Activated CD8-positive, alpha-beta memory T cell treated with anti-CD3 and anti-CD28 coated beads for 1 hour (primary cell): Measurements from ENCODE around the gene WBP2.

ENCODE experiments used
- DNase-seq, 2 donors: peaks; one replicate each; pipeline ENCODE4 v3.0.0-alpha.2; 2020; ENCODE audit warnings: low read depth in 1 of 2; ENCODE audit errors: extremely low read depth in 1 of 2

WBP2 gene

DNA sequence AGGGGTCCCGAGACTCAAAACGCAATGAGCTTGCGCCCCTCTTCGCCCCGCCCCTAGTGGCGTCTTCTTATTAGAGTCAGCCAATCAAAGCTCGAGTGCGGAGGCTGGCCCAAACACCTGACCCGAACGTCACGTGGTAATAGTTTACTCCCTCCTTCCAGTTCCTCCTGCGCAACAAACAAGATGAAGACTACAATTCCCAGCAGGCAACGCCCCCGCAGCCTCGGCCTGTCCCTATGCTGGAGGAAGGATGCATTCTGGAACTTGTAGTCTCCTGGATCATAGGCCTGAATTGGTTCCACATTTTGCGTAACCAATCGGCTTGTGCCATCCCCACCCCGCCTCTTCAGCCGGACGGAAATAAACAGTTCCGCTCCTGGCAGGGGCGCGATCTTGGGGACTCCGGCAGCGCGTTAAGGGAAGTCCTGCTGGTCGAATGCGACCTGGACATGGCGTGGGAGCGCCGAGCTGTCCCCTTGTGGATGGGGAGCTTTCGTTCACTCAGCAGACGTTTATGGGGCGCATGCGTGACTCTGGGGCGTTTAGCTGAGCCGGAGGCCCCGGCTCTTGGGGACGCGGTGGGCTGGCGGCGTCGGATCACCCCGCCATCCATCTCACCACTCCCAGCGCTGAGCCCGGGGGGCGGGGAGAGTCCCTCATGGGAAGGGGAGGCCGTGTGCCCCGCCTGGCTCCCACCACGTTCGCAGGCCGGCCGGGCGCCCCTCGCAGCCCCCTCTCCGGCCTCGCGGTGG lies at the start of gene WBP2:
TSS of gene WBP2 (minus strand) at position 26 of the 752 bp plus-strand sequence. CDS start 38 bp downstream, outside the sequence.
- DNase-seq, result peak; percentile 88 to 97

DNA sequence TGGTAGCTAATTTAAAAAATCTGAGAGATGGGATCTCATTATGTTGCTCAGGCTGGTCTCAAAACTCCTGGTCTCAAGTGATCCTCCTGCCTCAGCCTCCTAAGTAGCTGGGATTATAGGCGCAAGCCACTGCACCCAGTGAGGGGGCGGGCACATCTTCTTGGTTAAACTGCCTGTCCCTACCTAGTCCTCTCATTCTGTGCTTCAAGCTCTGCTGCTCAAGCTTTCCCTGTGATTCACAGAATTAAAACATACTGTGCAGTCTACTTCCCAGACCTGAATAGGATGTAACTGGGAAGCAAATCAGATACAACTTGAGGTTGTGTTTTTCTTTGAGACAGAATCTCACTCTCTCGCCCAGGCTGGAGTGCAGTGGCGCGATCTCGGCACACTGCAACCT lies 47.3 kb upstream of the WBP2 start:
- no peak for DNase-seq

DNA sequence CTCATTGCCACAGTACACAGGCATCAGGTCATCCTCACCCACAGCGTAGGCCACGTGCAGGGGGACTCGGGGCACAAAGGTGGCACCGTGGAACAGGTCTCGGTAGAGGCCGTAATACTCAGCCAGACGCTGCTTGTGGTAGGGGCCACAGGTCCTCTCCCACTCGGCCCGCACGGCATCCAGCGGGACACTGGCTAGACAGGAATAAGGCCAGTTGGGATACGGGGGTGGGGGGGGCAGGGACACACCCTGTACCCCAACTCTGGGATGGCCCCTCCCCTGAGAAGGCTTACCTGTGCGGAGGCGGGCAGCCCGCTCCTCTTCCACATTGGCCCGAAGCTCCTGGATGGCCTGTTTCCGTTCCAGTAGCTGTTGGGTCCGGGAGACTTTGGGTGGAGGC lies 46.6 kb upstream of the WBP2 start:
- DNase-seq, result no peak

DNA sequence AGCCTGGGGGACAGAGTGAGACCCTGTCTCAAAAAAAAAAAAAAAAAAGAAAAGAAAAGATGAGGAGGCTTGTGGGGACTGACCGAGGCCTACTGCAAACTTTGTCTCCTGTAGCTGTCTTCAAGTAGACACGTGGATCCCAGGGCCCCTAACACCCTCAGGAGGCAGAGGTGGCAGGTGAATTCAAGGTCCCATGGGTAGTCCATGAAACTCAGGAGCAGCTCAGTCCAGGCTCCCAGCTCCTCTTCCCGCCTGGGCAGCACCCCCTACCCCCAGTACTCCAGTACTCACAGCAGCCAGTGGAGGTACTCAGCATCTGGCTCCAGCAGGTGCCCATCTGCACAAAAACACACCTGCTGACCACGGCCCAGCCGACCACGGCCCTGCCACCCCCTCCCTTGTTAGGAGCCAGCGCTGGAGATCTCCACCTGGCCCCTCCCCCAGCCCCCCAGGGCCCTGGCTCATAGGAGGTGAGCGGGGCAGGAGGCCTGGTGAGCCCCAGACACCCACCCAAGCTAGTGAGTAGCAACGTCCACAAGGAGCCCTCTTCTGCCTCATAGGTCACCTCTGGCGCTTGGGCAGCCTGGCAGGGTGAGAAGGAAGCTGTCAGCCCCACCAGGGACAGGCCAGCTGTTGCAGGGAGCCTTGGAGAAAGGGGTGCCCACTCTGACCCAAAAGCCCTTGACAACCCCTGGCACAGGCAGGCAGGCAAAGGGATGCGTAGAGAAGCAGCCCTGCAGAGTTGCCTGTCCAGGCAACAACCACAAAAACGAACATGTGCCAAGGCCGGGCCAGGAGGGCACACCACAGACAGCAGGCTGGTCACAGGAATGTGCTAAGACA lies 45.8 kb upstream of the WBP2 start:
- DNase-seq, result no peak

DNA sequence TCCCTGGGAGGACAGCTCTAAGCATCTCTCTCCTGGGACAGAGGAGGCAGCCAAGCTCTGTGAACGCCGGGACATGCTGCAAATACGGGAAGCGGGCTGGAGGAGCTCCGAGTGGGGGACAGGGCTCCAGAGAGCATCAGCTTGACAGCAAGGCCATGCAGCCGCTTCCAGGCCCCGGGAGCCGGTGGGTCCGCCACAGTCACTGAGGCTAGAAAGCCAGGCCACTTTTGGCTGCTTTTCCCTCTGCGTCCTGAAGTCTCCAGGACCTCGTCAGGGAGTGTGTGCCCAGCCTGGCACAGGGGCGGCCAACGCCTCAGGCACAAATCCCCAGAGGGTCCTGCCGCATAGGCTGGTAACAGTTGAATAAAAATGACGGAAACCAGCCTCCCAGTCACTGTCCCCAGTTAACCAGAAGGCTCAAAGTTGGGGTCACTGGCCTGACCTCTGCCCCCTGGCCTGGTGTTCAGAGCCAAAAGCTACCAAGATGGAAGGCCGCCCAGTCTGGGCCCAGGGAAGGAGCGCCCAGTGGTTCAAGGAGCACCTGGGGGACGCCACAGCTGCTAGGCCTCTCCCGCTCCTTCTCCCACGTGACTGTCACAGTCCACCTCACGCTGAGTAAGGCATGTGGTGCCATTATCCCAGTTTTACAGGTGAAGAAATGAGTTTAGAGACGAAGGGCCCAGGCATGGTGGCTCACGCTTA lies 44.8 kb upstream of the WBP2 start:
- no peak for DNase-seq

DNA sequence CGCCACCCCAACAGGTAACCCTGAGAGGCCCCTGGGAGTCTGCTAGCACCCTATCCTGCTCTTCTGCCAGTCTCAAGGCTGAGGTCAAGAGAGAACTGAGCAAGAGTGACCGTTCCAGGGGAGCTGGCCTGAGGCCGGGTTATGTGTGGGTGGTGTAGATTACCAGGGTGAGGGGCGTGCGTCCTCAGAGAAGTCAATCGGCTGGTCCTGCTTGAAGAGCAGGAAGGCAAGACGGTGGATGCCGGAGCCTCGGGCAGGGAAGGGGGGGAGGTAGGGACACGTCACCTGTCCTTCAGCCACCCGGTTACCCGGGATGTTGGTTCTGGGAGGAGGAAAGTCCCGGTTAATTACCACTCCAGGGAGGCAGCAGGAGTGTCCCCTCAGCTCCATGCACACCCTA lies 44.2 kb upstream of the WBP2 start:
- no peak for DNase-seq

DNA sequence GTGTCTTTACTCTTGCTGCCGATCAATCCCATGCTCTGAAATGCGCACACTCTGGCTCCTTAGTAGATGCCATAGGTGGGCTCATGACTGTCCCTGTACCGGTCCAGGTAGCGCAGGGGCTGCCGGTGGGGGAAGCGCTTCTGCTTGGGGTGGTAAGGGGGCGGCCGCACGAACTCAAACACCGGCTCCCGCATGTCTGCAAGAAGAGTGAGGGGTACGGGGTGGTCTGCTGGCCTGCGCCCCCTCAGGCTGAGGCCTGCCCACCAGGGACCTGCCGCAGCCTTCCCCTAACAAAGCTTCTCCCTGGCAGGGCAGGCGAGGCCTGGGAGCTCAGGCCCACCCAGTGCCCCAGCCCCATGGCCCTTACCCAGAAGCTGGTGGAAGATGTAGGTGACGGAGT lies 43.7 kb upstream of the WBP2 start:
- no peak for DNase-seq

DNA sequence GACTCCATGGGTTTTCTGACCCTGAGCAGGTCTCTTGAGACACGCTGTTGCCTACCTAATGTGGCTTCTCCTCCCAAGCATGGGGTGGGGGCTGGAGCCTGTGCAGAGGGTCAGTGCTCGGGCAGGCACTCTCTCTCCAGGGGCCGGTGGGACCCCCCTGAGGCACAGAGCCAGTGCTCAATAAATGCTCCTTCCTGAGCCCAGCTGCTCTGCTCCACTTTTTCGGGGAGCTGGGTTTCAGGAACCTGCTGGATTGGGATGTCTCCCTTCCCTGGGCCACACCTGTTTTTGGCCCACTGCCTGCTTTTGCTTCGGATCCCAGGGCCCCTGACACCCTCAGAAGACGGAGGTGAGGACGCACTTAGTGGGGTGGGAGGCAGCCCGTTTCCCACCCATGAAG lies 42.9 kb upstream of the WBP2 start:
- DNase-seq, result no peak

DNA sequence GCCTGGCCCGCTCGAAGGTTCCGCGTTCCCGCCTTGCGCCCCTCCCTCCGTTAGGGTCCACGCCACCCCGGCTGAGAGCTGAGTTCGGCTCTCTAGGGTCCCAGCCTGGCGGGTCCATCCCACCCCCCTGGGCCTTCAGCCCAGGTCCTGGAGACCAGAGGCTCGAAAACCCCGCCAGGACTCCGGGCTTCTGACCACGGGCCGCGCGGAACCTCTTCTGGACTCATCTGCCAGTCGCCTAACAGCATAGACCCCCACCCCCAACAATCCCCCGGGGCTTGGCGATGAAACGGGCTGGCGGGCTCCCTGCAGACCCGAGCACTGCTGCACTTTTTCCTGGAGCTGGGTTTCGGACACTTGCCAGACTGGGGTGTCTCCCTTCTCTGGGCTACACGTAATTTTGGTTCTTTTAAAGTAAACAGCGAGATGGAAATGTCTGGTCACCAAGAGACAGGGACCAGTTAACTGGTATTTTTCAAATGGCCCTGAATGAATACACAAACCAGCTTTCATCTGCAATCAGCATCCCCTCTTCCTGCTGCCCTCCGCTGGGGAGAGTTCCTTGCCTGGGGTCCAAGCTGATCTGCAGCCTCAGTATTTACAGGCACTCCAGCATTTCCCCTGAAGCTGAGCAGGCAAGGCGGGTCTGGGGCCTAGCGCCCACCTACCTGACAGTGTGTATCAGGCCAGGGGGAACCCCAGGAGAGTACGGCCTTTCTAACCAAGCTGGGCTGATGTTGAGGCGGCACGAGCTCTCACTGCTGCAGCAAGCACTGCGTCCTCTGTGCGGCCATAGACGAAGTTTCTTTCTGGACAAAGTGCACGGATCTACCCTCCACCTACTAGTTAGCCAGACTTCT lies 42.3 kb upstream of the WBP2 start:
- no peak for DNase-seq

DNA sequence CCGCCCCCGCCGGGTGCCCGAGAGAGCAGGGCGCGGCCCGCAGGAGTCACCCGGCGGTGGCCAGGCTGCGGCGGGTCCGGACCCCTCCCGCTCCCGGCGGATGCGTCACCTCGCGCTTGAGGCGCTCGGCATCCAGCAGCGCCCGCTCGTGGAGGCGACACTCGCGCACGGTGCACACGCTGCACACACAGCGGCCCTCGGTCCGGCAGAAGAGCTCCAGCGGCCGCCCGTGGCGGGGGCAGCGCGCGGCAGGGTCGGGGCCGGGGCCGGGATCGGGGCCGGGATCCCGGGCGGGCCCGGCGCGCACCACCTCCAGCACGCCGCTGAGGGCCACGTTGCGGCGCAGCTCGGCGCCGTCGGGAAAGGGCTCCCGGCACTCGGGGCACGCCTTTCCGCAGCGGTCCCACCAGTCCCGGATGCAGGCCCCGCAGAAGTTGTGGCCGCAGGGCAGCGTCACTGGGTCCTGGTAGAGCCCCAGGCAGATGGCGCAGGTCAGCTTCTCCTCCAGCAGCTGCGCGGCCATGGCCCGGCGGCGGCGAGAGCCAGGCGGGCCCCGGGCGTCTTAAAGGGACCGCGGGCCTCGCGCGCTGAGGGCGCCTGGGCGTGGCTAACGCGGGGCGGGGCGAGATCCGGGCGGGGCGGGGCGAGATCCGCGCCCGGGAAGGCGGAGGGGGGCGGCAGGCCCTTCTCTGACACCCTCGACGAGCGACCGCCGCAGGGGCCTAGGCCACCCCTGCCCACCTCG lies 41.5 kb upstream of the WBP2 start, which contains the start of gene TRIM65:
TSS of gene TRIM65 (minus strand) at position 537 of the 745 bp plus-strand sequence. CDS start at position 523, 14 bp downstream.
- peak; percentile 33 to 66 for DNase-seq

DNA sequence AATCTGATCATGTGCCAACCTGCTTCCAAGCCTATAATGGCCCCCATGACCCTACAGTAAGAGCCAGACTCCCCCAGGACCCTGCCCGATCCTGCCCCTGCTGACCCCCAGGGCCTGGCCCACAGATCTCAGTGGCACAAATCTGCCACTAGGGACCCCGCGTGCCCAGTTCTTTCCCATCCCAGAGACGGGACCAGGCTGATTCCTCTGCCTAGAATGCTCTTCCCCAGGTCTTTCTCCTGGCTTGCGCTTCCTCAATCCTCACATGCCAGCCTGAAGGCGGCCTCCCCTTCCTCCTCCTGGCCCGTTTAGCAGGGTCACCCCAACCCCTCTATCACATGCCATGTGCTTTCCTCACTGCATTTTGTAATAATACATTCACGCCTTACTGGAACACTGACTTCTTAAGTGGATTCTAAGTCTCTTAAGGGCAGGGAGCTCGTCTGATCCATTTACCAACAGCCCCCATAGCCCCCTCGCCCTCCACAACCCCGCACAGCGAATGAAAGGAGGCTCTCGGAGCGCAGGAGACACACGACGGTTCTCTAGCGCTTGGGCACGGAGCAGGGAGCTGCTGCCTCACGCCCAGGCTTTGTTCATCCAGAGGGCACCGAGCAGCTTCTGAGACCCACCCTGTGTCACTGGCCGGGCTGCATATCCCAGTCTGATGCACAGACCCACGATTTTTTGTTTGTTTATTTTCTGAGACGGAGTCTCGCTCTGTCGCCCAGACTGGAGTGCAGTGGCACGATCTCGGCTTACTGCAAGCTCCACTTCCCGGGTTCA lies 40.4 kb upstream of the WBP2 start:
- no peak for DNase-seq

DNA sequence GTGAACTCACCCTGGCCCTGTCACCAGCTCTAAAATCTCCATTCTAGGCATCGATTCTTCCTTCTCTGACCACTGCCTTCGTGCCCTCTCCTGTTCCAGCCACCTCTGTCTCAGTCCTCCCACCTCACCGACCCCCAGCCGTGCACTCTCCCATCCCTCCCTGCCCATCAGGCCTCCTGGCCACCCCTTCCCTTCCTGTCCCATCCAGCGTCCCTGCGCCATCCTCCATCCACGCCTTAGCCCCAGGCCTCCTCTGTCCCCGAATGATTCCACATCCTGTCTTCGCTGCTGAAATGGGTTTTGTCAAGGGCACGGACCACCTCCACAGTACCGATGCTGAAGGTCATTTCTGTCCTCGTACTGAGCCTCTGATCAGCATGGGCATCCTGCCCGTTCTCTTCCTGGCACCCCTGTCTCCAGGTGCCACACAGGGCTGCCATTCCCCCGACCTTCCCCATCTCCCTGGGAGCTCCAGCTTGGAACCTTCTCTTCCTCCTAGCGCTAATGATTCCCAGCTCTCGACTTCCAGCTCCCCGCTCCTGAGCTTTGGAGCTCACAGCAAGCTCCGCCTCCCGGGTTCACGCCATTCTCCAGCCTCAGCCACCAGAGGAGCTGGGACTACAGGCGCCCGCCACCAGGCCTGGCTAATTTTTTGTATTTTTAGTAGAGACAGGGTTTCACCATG lies 39.1 kb upstream of the WBP2 start:
- DNase-seq, result no peak

DNA sequence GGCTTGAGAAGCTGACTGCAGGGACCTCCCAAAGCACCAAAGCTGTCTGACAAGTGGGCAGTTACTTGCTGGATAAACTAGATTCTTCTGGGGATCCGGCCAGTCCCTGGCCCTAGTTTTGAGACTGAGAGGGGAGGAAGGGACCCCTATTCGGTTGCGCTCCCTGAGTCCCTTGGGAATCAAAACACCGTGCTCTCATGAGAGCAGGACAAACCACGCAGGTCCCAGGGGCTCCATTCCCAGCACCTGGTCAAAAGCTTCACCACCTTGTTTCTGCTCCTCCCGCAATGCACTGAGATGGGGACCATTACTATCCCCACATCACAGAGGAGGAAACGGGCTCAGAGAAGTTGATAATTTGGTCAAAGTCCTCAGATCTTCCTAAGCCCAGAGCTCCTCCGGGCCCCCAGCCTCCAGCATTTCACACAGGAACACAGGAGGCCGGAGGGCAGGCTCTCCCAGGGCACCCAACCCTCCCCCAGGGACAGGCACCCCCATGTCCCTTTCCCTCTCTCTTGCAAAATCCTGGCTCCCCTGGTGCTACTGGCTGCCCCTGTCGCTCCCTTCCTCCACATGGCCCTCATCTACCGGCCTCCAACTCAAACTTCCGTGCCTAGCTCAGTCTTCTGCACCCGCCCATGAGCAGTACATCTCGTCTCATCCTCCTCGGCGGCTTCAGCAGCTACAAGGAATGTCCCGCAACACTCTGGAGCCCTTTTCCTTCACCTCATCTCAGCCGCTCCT lies 38.3 kb upstream of the WBP2 start:
- no peak for DNase-seq

DNA sequence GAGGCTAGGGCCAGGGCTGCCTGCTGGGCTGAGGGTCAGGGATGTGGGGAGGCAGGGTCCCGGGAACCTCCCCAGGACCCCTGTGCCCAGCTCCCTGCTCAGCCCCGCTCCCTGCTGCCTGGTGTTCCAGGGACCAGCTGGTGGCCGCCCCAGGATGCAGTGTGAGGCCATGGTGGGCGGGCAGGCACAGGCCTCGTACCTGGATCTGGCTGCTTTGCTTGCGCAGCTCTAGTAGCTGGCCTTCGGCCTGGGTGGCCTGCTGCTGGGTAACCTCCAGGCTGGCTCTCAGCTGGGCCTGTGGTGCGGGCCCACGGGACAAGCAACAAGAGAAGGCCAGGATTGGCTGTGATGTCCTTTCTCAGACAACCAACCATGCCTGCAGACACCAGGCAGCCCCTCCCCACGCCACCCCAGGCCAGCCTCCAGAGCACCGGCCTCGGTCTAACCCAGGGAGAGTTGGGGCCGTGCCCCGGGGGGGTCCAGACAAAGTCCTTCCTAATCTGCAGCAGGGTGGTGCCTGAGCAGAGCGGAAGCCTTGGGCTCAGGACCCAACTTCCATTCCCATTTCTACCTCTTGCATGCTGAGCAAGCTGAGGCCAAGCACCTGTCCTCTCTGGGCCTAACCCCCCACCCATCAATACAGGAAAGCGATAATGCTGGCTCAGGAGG lies 37.6 kb upstream of the WBP2 start:
- DNase-seq, result no peak

DNA sequence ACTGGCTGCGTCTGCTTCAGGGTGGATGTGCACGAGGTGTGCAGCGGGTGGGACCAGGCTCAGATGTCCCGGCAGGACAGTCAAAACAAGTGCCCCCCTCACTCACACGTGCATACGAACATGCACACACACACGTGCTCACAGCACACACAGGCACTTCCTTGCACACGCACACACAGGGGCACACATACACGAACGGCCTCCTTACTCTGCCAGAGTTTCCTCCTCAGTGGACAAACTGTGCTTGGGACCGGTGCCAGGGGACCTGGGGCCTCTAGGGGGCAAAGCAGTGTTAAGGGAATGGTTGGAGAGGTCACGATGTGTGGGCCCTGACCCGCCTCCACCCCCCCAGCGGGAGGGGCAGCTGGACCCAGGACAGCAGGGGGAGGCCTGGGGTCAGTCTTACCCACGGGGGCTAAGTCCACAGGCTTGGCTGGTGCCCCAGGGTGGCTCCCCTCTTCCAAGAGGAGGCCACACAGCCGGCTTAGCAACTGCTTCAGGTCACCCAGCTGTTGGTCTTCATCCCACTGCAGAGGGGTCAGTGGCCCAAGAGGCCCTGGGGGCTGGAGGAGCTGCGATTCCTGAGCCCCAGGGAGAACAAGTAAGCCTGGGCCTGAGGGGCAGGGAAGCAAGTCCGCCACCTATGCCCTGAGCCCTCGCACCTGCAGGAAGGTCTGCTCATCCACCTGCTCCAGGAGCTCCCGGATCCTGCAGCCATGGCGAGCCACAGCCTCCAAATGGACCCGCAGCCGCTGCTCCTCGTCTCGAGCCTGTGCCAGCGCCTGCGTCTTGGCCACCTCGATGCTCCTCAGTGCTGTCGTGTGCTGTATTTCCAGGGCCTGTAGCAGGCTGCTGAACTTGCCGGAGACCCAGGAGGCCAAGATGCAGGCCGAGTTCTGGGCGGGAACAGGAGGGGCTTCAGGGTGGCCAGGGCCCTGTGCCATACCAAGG lies 36.7 kb upstream of the WBP2 start:
- DNase-seq, result no peak

DNA sequence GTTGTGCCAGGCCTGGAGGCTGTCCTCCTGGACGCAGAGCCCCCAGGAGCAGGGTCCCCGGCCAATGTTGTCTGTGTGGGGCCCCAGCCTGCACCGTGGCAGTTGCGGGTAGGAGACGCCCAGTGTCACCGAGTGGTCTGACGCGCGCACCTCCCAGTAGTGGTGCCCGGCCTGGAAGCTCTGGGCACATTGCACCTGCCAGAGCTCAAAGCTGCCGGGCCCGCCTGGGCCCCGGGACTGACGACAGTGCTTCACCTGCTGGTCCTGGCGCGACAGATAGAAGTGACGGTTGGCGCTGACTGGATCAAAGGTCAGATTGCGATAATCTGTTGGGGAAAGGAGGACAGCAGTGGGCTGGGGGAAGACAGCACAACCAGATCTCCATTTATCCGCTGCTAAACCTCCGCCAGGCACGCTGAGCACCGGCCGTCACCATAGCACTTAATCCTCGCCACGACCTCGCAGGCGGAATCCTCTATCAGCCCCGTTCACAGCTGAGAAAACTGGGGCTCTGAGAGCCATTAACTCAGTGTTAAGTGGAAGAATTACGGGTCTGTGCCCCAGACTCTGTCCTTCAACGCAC lies 36.0 kb upstream of the WBP2 start:
- DNase-seq, result no peak
